Measurements from ENCODE around the gene HAVCR2.

Gene HAVCR2

DNA sequence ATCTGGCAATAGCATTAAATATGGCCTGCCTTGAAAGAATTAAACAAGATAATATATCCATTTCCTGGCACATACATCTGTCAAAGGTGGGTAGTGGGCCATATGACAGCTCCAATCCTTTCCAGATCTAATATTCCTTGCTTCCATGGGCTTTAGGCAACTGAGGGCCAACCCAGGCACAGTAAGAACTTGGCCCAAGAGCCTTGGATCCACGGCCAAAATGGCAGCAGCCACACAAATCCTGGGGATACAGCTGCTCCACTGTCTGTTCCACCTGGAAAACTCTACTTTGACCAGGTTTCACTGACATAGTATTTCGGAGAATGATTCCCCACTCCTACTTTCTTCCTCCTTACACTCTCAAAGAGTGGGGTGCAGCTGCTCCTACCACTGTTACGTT, 63.2 kb downstream of the HAVCR2 start:
- H3K4me1 ChIP-seq (ENCODE audit: control insufficient read depth, low read length): peaks cover 9% of the 10 kb centered on the region
- H3K9me2 ChIP-seq (replicated peaks; ENCODE audit: control insufficient read depth, low read length): no peaks in the 10 kb centered on the region
- H4K20me1 ChIP-seq (ENCODE audit: control insufficient read depth, insufficient read depth, low read depth, low read length): no peaks in the 10 kb centered on the region
- no peaks in the 10 kb centered on the region for H3F3A ChIP-seq (ENCODE audit: control insufficient read depth, insufficient read depth)
- H3K36me3 ChIP-seq (ENCODE audit: control insufficient read depth, low read length): no peaks in the 10 kb centered on the region
- no peaks in the 10 kb centered on the region for H3K79me2 ChIP-seq (ENCODE audit: control insufficient read depth, low read length)
- no peaks in the 10 kb centered on the region for H3K27me3 ChIP-seq (ENCODE audit: control insufficient read depth, low read length)
- H3K27ac ChIP-seq (ENCODE audit: low read depth, low read length): no peak overlapping the region
- no peak overlapping the region for H3K4me2 ChIP-seq (ENCODE audit: low read length)
- H3K9me3 ChIP-seq (ENCODE audit: control insufficient read depth, insufficient read depth, low read length): no peaks in the 10 kb centered on the region
- TF ChIP-seq, protein P1, sequence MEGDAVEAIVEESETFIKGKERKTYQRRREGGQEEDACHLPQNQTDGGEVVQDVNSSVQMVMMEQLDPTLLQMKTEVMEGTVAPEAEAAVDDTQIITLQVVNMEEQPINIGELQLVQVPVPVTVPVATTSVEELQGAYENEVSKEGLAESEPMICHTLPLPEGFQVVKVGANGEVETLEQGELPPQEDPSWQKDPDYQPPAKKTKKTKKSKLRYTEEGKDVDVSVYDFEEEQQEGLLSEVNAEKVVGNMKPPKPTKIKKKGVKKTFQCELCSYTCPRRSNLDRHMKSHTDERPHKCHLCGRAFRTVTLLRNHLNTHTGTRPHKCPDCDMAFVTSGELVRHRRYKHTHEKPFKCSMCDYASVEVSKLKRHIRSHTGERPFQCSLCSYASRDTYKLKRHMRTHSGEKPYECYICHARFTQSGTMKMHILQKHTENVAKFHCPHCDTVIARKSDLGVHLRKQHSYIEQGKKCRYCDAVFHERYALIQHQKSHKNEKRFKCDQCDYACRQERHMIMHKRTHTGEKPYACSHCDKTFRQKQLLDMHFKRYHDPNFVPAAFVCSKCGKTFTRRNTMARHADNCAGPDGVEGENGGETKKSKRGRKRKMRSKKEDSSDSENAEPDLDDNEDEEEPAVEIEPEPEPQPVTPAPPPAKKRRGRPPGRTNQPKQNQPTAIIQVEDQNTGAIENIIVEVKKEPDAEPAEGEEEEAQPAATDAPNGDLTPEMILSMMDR (IDR thresholded peaks at IDR 0.05; ENCODE audit: low read depth, low read length, poor library complexity, severe bottlenecking): no peak
- TF ChIP-seq EZH2phosphoT487 (IDR thresholded peaks at IDR 0.05; ENCODE audit: borderline replicate concordance, low read length): no peak
- no peak overlapping the region for H3K4me3 ChIP-seq (ENCODE audit: low read length)

DNA sequence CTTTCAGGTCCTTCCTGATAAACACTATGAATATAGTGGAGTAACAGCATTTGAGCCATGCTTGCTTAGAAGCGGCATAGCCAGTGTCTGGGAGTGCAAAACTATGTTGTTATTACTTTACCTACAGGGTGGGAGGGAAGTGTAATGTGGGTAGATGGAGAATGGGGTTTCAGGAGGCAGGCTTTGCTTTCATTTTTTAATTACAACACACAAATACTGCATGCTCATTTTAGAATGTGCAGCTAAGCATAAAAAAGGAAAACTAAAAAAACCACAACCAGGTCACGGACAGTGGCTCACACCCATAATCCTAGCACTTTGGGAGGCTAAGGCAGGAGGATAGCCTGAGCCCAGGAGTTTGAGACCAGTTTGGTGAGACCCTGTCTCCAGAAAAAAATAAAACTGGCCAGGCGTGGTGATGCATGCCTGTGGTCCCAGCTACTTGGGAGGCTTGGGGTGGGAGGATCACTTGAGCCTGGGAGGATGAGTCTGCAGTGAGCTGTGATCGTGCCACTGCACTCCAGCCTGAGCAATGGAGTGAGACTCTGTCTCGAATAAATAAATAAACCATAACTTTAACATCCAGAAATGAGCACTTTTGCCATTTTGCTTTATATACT, 70.2 kb downstream of the HAVCR2 start:
- Histone ChIP-seq H4K20me1 (ENCODE audit: control insufficient read depth, insufficient read depth, low read depth, low read length) (no peaks in the 10 kb centered on the region), H3K79me2 (ENCODE audit: control insufficient read depth, low read length) (no peaks in the 10 kb centered on the region), H3K9me2 (replicated peaks; ENCODE audit: control insufficient read depth, low read length) (no peaks in the 10 kb centered on the region), H3K9me3 (ENCODE audit: control insufficient read depth, insufficient read depth, low read length) (no peaks in the 10 kb centered on the region), H3F3A (ENCODE audit: control insufficient read depth, insufficient read depth) (0 out of 2 replicates have a peak, but pooled peaks cover 3% of the 10 kb centered on the region), H3K27me3 (ENCODE audit: control insufficient read depth, low read length) (no peaks in the 10 kb centered on the region), H3K4me1 (ENCODE audit: control insufficient read depth, low read length) (peaks cover 31% of the 10 kb centered on the region), H3K4me3 (ENCODE audit: low read length) (peak overlapping the region; percentile 47), H3K27ac (ENCODE audit: low read depth, low read length) (no peak overlapping the region), H3K36me3 (ENCODE audit: control insufficient read depth, low read length) (no peaks in the 10 kb centered on the region), H3K4me2 (ENCODE audit: low read length) (peak overlapping the region; percentile 70)
- TF ChIP-seq, protein P1 (IDR thresholded peaks at IDR 0.05; ENCODE audit: low read depth, low read length, poor library complexity, severe bottlenecking): no peak
- TF ChIP-seq EZH2phosphoT487 (IDR thresholded peaks at IDR 0.05; ENCODE audit: borderline replicate concordance, low read length): no peak

Data from DOHH2 (cell line).